HCT116 (cell line): ENCODE results near the gene SLC6A18.

Experiments
- EZH2 ChIP-seq: fragments of 200-600 bp; sonication (generic); IDR thresholded peaks from 2 replicates; pipeline ENCODE4 v1.6.1; 2017; ENCODE audit warnings: antibody characterized with exemption, mixed run types
- EZH2phosphoT487 ChIP-seq: fragments of 200-600 bp; IDR thresholded peaks from 2 replicates; pipeline ENCODE4 v1.6.1; 2018; ENCODE audit warnings: antibody characterized with exemption, borderline replicate concordance
- POLR2A ChIP-seq: IDR thresholded peaks from 2 replicates; pipeline ENCODE4 v1.7.0; 2011; ENCODE audit warnings: borderline replicate concordance; ENCODE audit not compliant: insufficient read depth, insufficient read length; ENCODE audit errors: extremely low read depth
- POLR2AphosphoS5 ChIP-seq: IDR thresholded peaks from 2 replicates; pipeline ENCODE4 v1.6.1; 2011; ENCODE audit warnings: mild to moderate bottlenecking, low read depth, low read length, moderate library complexity
- SIN3A ChIP-seq: IDR thresholded peaks from 2 replicates; pipeline ENCODE4 v1.6.1; 2012; ENCODE audit warnings: low read depth
- TF ChIP-seq, protein P1 (sequence below), 3 experiments: fragments of 200-600 bp in 1 of 3; sonication (generic) in 1 of 3; IDR thresholded peaks in 2 of 3; conservative IDR thresholded peaks in 1 of 3; 2 replicates each; pipeline ENCODE4 v1.5.1; 2012 to 2017; ENCODE audit warnings: low read depth in 2 of 3, low read length in 2 of 3, antibody characterized with exemption in 1 of 3, borderline replicate concordance in 1 of 3, control low read depth in 1 of 3, mild to moderate bottlenecking in 1 of 3, mixed read lengths in 1 of 3, mixed run types in 1 of 3, moderate library complexity in 1 of 3; ENCODE audit not compliant: insufficient read depth in 1 of 3
- TF ChIP-seq, protein P2 (sequence below): IDR thresholded peaks from 2 replicates; pipeline ENCODE4 v1.6.1; 2012

DNA sequence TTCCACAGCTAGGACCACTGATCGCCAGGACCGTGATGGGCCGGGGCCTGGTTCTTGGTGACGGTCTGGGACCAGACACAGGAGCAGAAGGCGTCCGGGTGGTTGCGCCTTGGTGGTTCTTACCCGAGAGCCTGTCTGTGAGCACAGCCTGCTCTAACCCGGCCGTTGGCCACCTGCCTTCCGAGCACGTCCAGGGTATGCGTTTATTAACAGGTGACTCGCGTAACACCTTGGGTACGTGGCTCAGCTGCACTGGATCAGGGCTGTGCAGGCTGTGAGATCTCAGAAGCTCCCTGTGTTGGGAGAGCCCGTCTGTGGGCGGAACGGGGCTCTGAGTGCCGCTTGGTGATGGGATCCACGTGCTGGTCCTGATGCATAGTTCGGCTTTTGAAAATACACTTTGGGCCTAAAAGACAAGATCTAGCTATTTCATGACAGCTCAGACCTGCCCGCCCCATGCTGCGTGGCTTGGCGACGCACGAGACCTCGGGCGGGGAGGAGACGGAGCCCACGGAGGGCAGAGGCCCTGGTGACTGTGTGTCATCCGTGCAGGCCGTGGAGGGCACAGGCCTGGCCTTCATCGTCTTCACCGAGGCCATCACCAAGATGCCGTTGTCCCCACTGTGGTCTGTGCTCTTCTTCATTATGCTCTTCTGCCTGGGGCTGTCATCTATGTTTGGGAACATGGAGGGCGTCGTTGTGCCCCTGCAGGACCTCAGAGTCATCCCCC is 6.7 kb upstream of the SLC6A18 start:
- TF ChIP-seq POLR2A (no peak), EZH2phosphoT487 (no peak), EZH2 (no peak), POLR2AphosphoS5 (no peak), SIN3A (no peak)
- TF ChIP-seq, protein P1, sequence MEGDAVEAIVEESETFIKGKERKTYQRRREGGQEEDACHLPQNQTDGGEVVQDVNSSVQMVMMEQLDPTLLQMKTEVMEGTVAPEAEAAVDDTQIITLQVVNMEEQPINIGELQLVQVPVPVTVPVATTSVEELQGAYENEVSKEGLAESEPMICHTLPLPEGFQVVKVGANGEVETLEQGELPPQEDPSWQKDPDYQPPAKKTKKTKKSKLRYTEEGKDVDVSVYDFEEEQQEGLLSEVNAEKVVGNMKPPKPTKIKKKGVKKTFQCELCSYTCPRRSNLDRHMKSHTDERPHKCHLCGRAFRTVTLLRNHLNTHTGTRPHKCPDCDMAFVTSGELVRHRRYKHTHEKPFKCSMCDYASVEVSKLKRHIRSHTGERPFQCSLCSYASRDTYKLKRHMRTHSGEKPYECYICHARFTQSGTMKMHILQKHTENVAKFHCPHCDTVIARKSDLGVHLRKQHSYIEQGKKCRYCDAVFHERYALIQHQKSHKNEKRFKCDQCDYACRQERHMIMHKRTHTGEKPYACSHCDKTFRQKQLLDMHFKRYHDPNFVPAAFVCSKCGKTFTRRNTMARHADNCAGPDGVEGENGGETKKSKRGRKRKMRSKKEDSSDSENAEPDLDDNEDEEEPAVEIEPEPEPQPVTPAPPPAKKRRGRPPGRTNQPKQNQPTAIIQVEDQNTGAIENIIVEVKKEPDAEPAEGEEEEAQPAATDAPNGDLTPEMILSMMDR (IDR thresholded peaks at IDR 0.05 in 2 of 3, conservative IDR thresholded peaks at IDR 0.05 in 1 of 3; ENCODE audit: borderline replicate concordance in 1 of 3, insufficient read depth in 1 of 3, low read depth in 2 of 3, low read length in 2 of 3) = no peak
- TF ChIP-seq, protein P2, sequence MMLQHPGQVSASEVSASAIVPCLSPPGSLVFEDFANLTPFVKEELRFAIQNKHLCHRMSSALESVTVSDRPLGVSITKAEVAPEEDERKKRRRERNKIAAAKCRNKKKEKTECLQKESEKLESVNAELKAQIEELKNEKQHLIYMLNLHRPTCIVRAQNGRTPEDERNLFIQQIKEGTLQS = no peak
